ENCODE results near the gene RAC2. TPM values are rescaled to one million over a fixed set of nuclear protein-coding genes. Genes with fewer than 3 reads are reported as not detected.

The RAC2 gene
- total RNA-seq, 4 donors from 2014 or later = 1.9 to 3.9 (median 3.0) TPM

DNA sequence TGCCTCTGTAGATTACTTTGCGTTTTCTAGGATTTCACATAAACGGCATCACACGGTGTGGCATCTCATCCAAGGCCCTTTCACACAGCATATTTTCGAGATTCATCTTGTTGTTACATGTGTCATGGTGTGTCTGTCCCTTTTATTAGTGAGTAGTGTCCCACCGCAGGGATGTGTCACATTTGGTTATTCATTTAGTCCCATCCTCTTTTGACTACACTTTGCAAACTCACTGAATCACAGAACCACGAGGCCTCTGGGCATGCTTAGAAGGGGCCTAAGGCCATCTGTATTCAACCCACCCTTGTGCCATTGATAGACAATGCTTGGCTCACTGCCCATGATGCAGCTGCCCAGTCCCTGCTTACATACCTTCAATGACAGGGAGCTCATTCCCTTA is 4.2 kb upstream of the RAC2 start:
- no peak overlapping the region for H3K4me3 ChIP-seq

DNA sequence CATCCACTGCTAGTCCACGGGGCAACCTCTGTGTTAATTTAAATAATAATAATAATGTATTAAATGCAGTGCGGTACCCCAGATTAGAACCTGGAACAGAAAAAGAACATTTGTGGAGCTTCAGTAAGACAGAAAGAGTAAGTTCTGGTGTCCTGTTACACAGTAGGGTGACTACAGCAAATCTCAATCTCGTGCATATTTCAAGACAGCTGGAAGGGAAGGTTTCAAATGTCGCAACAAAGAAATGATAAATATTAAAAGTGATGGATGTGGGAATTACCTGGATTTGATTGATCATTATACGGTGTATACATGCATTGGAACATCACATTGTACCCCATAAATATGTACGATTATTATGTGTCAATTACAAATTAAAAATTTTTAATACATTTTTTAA is 1.7 kb upstream of the RAC2 start:
- H3K4me1 ChIP-seq = peaks cover 12% of the 10 kb centered on the region
- H3K9me3 ChIP-seq = no peaks in the 10 kb centered on the region
- 70% methylated on average over 6 of the region's 6 CpGs for WGBS
- H3K27me3 ChIP-seq = peaks cover 48% of the 10 kb centered on the region
- no peak overlapping the region for H3K4me3 ChIP-seq
- no peak overlapping the region for H3K27ac ChIP-seq
- TF ChIP-seq POLR2AphosphoS5 (IDR thresholded peaks at IDR 0.05) (no peak), POLR2A (IDR thresholded peaks at IDR 0.05) (no peak), EP300 (IDR thresholded peaks at IDR 0.05) (no peak)
- TF ChIP-seq, protein P1, sequence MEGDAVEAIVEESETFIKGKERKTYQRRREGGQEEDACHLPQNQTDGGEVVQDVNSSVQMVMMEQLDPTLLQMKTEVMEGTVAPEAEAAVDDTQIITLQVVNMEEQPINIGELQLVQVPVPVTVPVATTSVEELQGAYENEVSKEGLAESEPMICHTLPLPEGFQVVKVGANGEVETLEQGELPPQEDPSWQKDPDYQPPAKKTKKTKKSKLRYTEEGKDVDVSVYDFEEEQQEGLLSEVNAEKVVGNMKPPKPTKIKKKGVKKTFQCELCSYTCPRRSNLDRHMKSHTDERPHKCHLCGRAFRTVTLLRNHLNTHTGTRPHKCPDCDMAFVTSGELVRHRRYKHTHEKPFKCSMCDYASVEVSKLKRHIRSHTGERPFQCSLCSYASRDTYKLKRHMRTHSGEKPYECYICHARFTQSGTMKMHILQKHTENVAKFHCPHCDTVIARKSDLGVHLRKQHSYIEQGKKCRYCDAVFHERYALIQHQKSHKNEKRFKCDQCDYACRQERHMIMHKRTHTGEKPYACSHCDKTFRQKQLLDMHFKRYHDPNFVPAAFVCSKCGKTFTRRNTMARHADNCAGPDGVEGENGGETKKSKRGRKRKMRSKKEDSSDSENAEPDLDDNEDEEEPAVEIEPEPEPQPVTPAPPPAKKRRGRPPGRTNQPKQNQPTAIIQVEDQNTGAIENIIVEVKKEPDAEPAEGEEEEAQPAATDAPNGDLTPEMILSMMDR (IDR thresholded peaks at IDR 0.05) = no peak
- H3K36me3 ChIP-seq = no peaks in the 10 kb centered on the region
- DNase-seq (ENCODE audit: low spot score in 2 of 2) = no peak

More for the DNA sequence above, 4.2 kb upstream of the RAC2 start:
- no peak for DNase-seq (ENCODE audit: low spot score in 2 of 2)
- peaks cover 12% of the 10 kb centered on the region for H3K4me1 ChIP-seq
- peaks cover 28% of the 10 kb centered on the region for H3K27me3 ChIP-seq
- no peaks in the 10 kb centered on the region for H3K36me3 ChIP-seq
- no peak overlapping the region for H3K27ac ChIP-seq
- TF ChIP-seq POLR2A (IDR thresholded peaks at IDR 0.05) (no peak), POLR2AphosphoS5 (IDR thresholded peaks at IDR 0.05) (no peak)
- WGBS = 61% methylated on average over 6 of the region's 6 CpGs
- H3K9me3 ChIP-seq = no peaks in the 10 kb centered on the region

DNA sequence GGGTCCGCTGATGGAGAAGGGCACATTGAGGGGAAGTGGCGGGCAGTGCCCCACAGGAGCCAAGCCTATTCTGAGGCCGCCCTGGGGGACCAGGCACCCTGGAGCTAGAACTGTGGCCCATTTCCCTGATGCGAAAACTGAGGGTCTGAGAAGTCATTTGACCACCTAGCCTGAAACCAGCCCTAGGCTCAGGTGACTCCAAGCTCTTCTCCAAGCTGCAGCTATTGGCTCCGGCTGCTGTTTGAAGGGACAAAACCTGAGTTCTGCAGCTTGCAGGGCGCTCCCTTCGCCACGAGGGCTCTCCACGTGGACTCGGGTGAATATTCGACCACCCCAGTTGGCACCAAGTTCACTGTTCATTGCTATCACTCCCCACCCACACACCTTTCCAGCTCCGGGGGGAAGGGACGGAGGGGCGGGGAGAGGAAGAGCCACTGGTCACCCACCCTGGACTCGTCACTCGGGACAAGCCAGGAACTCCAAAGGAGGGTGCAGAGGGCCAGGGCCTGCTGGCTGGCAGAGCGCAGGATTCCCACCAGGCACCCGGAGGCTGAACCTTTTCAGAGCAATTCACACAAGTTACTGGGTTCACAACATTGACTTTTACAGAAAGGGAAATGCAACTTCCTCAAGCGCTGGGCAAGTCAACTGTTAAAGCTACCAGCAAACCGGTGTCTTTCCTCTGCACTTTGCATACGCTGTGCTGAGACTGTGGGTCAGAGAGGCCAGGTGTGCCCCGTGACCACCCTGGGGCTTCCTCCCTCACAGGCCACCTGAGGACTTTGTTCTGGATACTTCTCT is 1.1 kb upstream of the RAC2 start:
- peaks cover 12% of the 10 kb centered on the region for H3K4me1 ChIP-seq
- H3K4me3 ChIP-seq = no peak overlapping the region
- no peaks in the 10 kb centered on the region for H3K36me3 ChIP-seq
- H3K27ac ChIP-seq = no peak overlapping the region
- TF ChIP-seq POLR2AphosphoS5 (IDR thresholded peaks at IDR 0.05) (no peak), POLR2A (IDR thresholded peaks at IDR 0.05) (no peak), EP300 (IDR thresholded peaks at IDR 0.05) (no peak)
- TF ChIP-seq, protein P1 (IDR thresholded peaks at IDR 0.05) = no peak
- peaks cover 55% of the 10 kb centered on the region for H3K27me3 ChIP-seq
- WGBS = 69% methylated on average over 20 of the region's 22 CpGs
- DNase-seq (ENCODE audit: low spot score in 2 of 2) = peak in 1 of 2 donors; percentile 72
- no peaks in the 10 kb centered on the region for H3K9me3 ChIP-seq

DNA sequence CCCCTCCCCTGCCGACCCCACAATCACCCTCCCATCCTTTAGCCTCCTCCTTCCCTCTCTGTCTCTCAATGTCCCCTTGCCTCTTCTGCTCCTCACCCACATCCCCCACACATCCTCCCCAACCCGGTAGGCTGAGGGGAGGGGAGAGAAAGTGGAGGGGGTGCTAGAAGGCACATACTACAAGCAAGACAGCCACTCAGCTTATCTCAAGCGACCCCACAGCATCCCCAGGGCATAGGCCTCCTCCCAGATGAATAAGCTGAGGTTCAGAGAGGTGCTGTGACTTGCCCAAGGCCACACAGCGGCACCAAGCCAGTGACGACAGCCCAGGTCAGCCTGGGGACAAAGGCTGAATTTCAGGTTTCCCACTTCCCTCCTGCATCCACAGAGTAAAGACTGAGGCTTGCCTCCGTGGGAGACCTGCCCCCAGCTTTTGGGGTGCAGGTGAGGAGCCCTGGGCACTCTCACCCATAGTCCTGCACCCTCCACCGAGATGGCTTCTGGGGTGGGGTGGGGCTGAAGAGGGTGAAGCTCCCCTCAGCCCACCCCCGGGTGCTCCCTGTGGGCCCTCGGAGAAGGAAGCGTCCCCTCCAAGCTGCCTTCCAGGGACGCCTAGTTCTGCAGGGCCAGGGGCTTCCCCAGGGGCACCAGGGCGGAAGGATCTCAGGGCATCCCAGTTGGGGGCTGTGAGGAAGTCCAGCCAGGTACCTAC is 511 bp downstream of the RAC2 start:
- WGBS = 23% methylated on average over 5 of the region's 12 CpGs
- peaks cover 60% of the 10 kb centered on the region for H3K27me3 ChIP-seq
- peak overlapping the region; percentile 40 for H3K4me3 ChIP-seq
- H3K9me3 ChIP-seq = no peaks in the 10 kb centered on the region
- TF ChIP-seq, protein P1 (IDR thresholded peaks at IDR 0.05) = no peak
- no peak for TF ChIP-seq EP300 (IDR thresholded peaks at IDR 0.05)
- no peak for TF ChIP-seq POLR2A (IDR thresholded peaks at IDR 0.05)
- no peak for TF ChIP-seq POLR2AphosphoS5 (IDR thresholded peaks at IDR 0.05)
- no peak for DNase-seq (ENCODE audit: low spot score in 2 of 2)
- no peaks in the 10 kb centered on the region for H3K36me3 ChIP-seq
- peaks cover 12% of the 10 kb centered on the region for H3K4me1 ChIP-seq
- no peak overlapping the region for H3K27ac ChIP-seq

DNA sequence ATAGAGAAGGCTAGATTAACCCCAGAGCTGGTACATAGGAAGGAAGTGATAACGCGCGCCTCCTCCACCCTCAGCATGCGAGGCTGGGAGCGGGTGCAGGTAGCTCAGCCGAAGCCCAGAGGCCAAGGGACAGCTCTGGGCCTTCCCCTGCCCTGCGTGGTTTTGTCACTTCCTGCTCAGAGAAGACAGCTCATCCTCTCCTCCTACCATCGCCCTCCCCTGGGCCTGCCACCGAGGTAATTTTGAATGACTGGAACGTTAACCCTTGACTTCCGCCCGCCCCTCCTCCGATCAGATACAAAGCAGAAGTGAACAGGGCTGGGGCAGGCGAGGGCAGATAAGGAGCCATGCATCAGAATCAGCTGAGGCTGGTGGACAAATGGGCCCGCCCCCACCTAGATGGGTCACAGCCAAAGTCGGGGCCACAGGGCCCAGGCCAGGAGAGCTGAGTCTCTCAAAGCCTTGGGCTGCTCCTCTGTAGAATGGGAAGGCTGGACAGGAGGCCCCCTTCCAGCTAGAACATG is 1.6 kb downstream of the RAC2 start:
- Histone ChIP-seq H3K4me1 (peaks cover 12% of the 10 kb centered on the region), H3K36me3 (no peaks in the 10 kb centered on the region), H3K27me3 (peaks cover 69% of the 10 kb centered on the region), H3K27ac (no peak overlapping the region), H3K9me3 (no peaks in the 10 kb centered on the region), H3K4me3 (peak overlapping the region; percentile 40)
- TF ChIP-seq POLR2A (IDR thresholded peaks at IDR 0.05) = no peak
- TF ChIP-seq POLR2AphosphoS5 (IDR thresholded peaks at IDR 0.05) = no peak
- TF ChIP-seq, protein P1 (IDR thresholded peaks at IDR 0.05) = no peak
- TF ChIP-seq EP300 (IDR thresholded peaks at IDR 0.05) = no peak
- 60% methylated on average over 12 of the region's 16 CpGs for WGBS
- DNase-seq (ENCODE audit: low spot score in 2 of 2) = peak; percentile 79 to 86
